Sigmoid colon (tissue), 7 donors: ENCODE measurements around the gene TYSND1. TPM values are rescaled to one million over a fixed set of nuclear protein-coding genes. Genes with fewer than 3 reads are reported as not detected.

Experiments
- DNase-seq: peaks from one replicate; pipeline ENCODE4 v3.0.0-alpha.2; 2019
- H3K27ac ChIP-seq, 4 donors: fragments of 200-600 bp; sonication (generic); one replicate each; pipeline ENCODE4 v1.5.1; 2016 to 2019; ENCODE audit warnings: mild to moderate bottlenecking in 1 of 4
- H3K27me3 ChIP-seq, 3 donors: fragments of 200-600 bp; sonication (generic); one replicate each; pipeline ENCODE4 v1.5.1; 2019; ENCODE audit warnings: mild to moderate bottlenecking in 1 of 3
- H3K36me3 ChIP-seq, 4 donors: fragments of 200-600 bp; sonication (generic); one replicate each; pipeline ENCODE4 v1.5.1; 2016 to 2019
- H3K4me1 ChIP-seq, 4 donors: fragments of 200-600 bp; sonication (generic); one replicate each; pipeline ENCODE4 v1.5.1; 2017 to 2019
- H3K4me3 ChIP-seq, 4 donors: fragments of 200-600 bp; sonication (generic); one replicate each; pipeline ENCODE4 v1.5.1; 2017 to 2019; ENCODE audit warnings: mild to moderate bottlenecking in 2 of 4, moderate library complexity in 1 of 4
- H3K9me3 ChIP-seq, 4 donors: fragments of 200-600 bp in 3 of 4; sonication (generic) in 3 of 4; one replicate each; pipeline versions ENCODE4 v1.5.1 to v1.6.1; 2013 to 2019
- CTCF ChIP-seq, 4 experiments: fragments of 450-650 bp in 3 of 4; fragments of 200-600 bp in 1 of 4; IDR thresholded peaks; one replicate each; pipeline ENCODE4 v1.5.1; 2016 to 2019; ENCODE audit warnings: antibody characterized with exemption in 4 of 4, mild to moderate bottlenecking in 3 of 4, moderate library complexity in 2 of 4
- EP300 ChIP-seq, 4 donors: sonication (generic); formaldehyde crosslinking; IDR thresholded peaks; one replicate each; pipeline ENCODE4 v1.6.1; 2017; ENCODE audit warnings: antibody characterized with exemption in 4 of 4
- POLR2A ChIP-seq, 2 donors: fragments of 450-650 bp; IDR thresholded peaks; one replicate each; pipeline ENCODE4 v1.6.1; 2016; ENCODE audit warnings: antibody characterized with exemption in 2 of 2, mild to moderate bottlenecking in 2 of 2, moderate library complexity in 2 of 2
- POLR2AphosphoS5 ChIP-seq, 4 donors: sonication (generic); formaldehyde crosslinking; IDR thresholded peaks; one replicate each; pipeline ENCODE4 v1.6.1; 2017; ENCODE audit warnings: antibody characterized with exemption in 4 of 4
- WGBS, 2 donors: extraction: QIAGEN DNeasy Blood & Tissue Kit; methylation state at CpG; one replicate each; pipeline ENCODE4 v1.1.7; 2013; 5-methylcytosine and 5-hydroxymethylcytosine counted together
- intact Hi-C: fragments of 100-400 bp; cut with DNase I; formaldehyde crosslinking; loops from one replicate; pipeline ENCODE4 v1.15.1; 2023
- polyA plus RNA-seq, 3 donors: library from polyadenylated mRNA; stranded (reverse); fragments of 200-250 nt; gene quantifications; one replicate each; pipeline ENCODE4 v1.2.3, GENCODE V29; 2013
- total RNA-seq, 4 donors: library from RNA; depleted of rRNA; stranded (reverse); fragments of >200 nt; gene quantifications; one replicate each; pipeline ENCODE4 v1.1.0, GENCODE V29; 2016
- donor health status: healthy with polysubstance abuse.
- donor health status: Bipolar disorder and iron deficiency.
- donor health status: healthy.

TYSND1 gene
- total and polyA plus RNA-seq, 7 donors = 5.1 to 13.5 (median 8.4) TPM

GRCh38 chr10:70130878-70131559, 15.5 kb downstream of the TYSND1 start:
- no peak overlapping the region for H3K4me3 ChIP-seq
- 60 to 83% methylated on average over 10 of the region's 10 CpGs for WGBS, 2 donors
- H3K9me3 ChIP-seq = no peaks in the 10 kb centered on the region
- H3K27me3 ChIP-seq = no peaks in the 10 kb centered on the region
- H3K36me3 ChIP-seq = no peaks in the 10 kb centered on the region
- TF ChIP-seq POLR2AphosphoS5 (IDR thresholded peaks at IDR 0.05) (peak in 2 of 4 donors; percentile 34 to 44), EP300 (IDR thresholded peaks at IDR 0.05) (no peak)
- peak overlapping the region; percentile 77 to 83 (median 80) for H3K27ac ChIP-seq
- peaks cover 0 to 21% (median 18%) of the 10 kb centered on the region in 4 donors for H3K4me1 ChIP-seq
- intact Hi-C loops = no loop called here
- DNase-seq = peak; percentile 74

GRCh38 chr10:70126700-70127395, 19.7 kb downstream of the TYSND1 start:
- H3K4me3 ChIP-seq = no peak overlapping the region
- peaks cover 0 to 16% (median 6%) of the 10 kb centered on the region in 4 donors for H3K36me3 ChIP-seq
- 97% methylated on average over 15 of the region's 15 CpGs for WGBS, 2 donors
- TF ChIP-seq POLR2AphosphoS5 (IDR thresholded peaks at IDR 0.05) (no peak), POLR2A (IDR thresholded peaks at IDR 0.05) (no peak), EP300 (IDR thresholded peaks at IDR 0.05) (no peak), CTCF (IDR thresholded peaks at IDR 0.05) (no peak)
- H3K4me1 ChIP-seq = peaks cover 0 to 12% (median 9%) of the 10 kb centered on the region in 4 donors
- H3K9me3 ChIP-seq = no peaks in the 10 kb centered on the region
- no peak for DNase-seq
- intact Hi-C loops = no loop called here
- no peak overlapping the region for H3K27ac ChIP-seq
- H3K27me3 ChIP-seq = no peaks in the 10 kb centered on the region

GRCh38 chr10:70125918-70126552, 20.5 kb downstream of the TYSND1 start:
- DNase-seq = no peak
- WGBS, 2 donors = 68 to 89% methylated on average over 5 of the region's 5 CpGs
- TF ChIP-seq POLR2AphosphoS5 (IDR thresholded peaks at IDR 0.05) = no peak
- TF ChIP-seq EP300 (IDR thresholded peaks at IDR 0.05) = no peak
- TF ChIP-seq POLR2A (IDR thresholded peaks at IDR 0.05) = no peak
- no peak for TF ChIP-seq CTCF (IDR thresholded peaks at IDR 0.05)

GRCh38 chr10:70124918-70125317, 21.6 kb downstream of the TYSND1 start:
- no peak overlapping the region for H3K4me3 ChIP-seq
- DNase-seq = no peak
- H3K27ac ChIP-seq = no peak overlapping the region
- no peaks in the 10 kb centered on the region for H3K9me3 ChIP-seq
- no peaks in the 10 kb centered on the region for H3K27me3 ChIP-seq
- TF ChIP-seq CTCF (IDR thresholded peaks at IDR 0.05) (no peak), EP300 (IDR thresholded peaks at IDR 0.05) (no peak), POLR2AphosphoS5 (IDR thresholded peaks at IDR 0.05) (no peak), POLR2A (IDR thresholded peaks at IDR 0.05) (no peak)
- intact Hi-C loops = no loop called here
- H3K4me1 ChIP-seq = no peaks in the 10 kb centered on the region
- WGBS, 2 donors = 95 to 97% methylated on average over 3 of the region's 3 CpGs
- H3K36me3 ChIP-seq = peaks cover 0 to 27% (median 10%) of the 10 kb centered on the region in 4 donors

More at GRCh38 chr10:70125918-70126552, 20.5 kb downstream of the TYSND1 start:
- Histone ChIP-seq H3K4me3 (no peak overlapping the region), H3K27ac (no peak overlapping the region), H3K9me3 (no peaks in the 10 kb centered on the region), H3K27me3 (no peaks in the 10 kb centered on the region), H3K4me1 (peaks cover 0 to 4% (median 1%) of the 10 kb centered on the region in 4 donors), H3K36me3 (peaks cover 0 to 20% (median 6%) of the 10 kb centered on the region in 4 donors)
- intact Hi-C loops = no loop called here

- 96 to 100% methylated on average over 1 of the region's 1 CpG for WGBS, 2 donors
- H3K36me3 ChIP-seq = peaks cover 0 to 32% (median 13%) of the 10 kb centered on the region in 4 donors
- intact Hi-C loops = no loop called here
Observed at GRCh38 chr10:70124415-70124814, 22.1 kb downstream of the TYSND1 start.

More at GRCh38 chr10:70124415-70124814, 22.1 kb downstream of the TYSND1 start:
- H3K9me3 ChIP-seq = no peaks in the 10 kb centered on the region
- no peaks in the 10 kb centered on the region for H3K4me1 ChIP-seq
- no peak overlapping the region for H3K27ac ChIP-seq
- no peaks in the 10 kb centered on the region for H3K27me3 ChIP-seq
- DNase-seq = no peak
- H3K4me3 ChIP-seq = no peak overlapping the region
- TF ChIP-seq EP300 (IDR thresholded peaks at IDR 0.05) (no peak), POLR2A (IDR thresholded peaks at IDR 0.05) (no peak), CTCF (IDR thresholded peaks at IDR 0.05) (no peak), POLR2AphosphoS5 (IDR thresholded peaks at IDR 0.05) (no peak)
